SK-MEL-5 (cell line): ENCODE measurements around the gene TMEM95. TPM values are rescaled to one million over a fixed set of nuclear protein-coding genes. Genes with fewer than 3 reads are reported as not detected.

Source experiments
- small RNA-seq, 2 experiments: library from RNA; depleted of rRNA; stranded (forward); fragments of <200 nt; gene quantifications; one replicate each; pipeline ENCODE3, GENCODE V24; 2014
- total RNA-seq: library from RNA; depleted of rRNA; stranded (reverse); fragments of >200 nt; shearing (Covaris generic); gene quantifications from 2 replicates; pipeline ENCODE4 v1.2.3, GENCODE V29; 2014; rRNA removed

Gene TMEM95
- total RNA-seq, 1 experiment from 2014 or later: not detected

Small RNAs within 50 kb of the gene (small RNA-seq; reads per million reads assigned to genes)
- gene AC026954.2: 0 reads per million in 2 experiments

Other genes with a start within 250 kb of the TMEM95 start
- gene ASGR2, start 240.3 kb upstream of the TMEM95 start, total RNA-seq: not detected in 2 replicates
- gene ASGR1, start 175.8 kb upstream of the TMEM95 start, total RNA-seq: 0.21 and 0.56 TPM in 2 replicates
- 3.7 and 3.9 TPM in 2 replicates for gene DLG4, start 135.3 kb upstream of the TMEM95 start, total RNA-seq
- 123 and 148 TPM in 2 replicates for gene ACADVL, start 135.2 kb upstream of the TMEM95 start, total RNA-seq
- 86.9 and 91.5 TPM in 2 replicates for gene DVL2, start 120.6 kb upstream of the TMEM95 start, total RNA-seq
- gene PHF23, start 115.7 kb upstream of the TMEM95 start, total RNA-seq: 69.0 and 81.3 TPM in 2 replicates
- 237 and 305 TPM in 2 replicates for gene GABARAP, start 112.7 kb upstream of the TMEM95 start, total RNA-seq
- gene CTDNEP1, start 103.4 kb upstream of the TMEM95 start, total RNA-seq: 26.9 and 29.2 TPM in 2 replicates
- 43.8 and 58.7 TPM in 2 replicates for gene ELP5, start 102.9 kb upstream of the TMEM95 start, total RNA-seq
- gene CLDN7, start 92.7 kb upstream of the TMEM95 start, total RNA-seq: not detected in 2 replicates
- 0.79 and 1.1 TPM in 2 replicates for gene SLC2A4, start 73.4 kb upstream of the TMEM95 start, total RNA-seq
- 0.08 and 0.59 TPM in 2 replicates for gene YBX2, start 60.5 kb upstream of the TMEM95 start, total RNA-seq
- gene EIF5A, start 47.5 kb upstream of the TMEM95 start, total RNA-seq: 839 and 914 TPM in 2 replicates
- 73.7 and 74.8 TPM in 2 replicates for gene GPS2, start 39.8 kb upstream of the TMEM95 start, total RNA-seq
- gene NEURL4, start 25.8 kb upstream of the TMEM95 start, total RNA-seq: 13.6 and 19.4 TPM in 2 replicates
- gene ACAP1, start 18.6 kb upstream of the TMEM95 start, total RNA-seq: 0.03 TPM in 1 of 2 replicates, not detected in the other
- gene KCTD11, start 3.0 kb upstream of the TMEM95 start, total RNA-seq: 2.0 and 2.5 TPM in 2 replicates
- 0.24 TPM in 1 of 2 replicates, not detected in the other for gene TNK1, start 25.9 kb downstream of the TMEM95 start, total RNA-seq
- 5.1 and 9.6 TPM in 2 replicates for gene PLSCR3, start 39.4 kb downstream of the TMEM95 start, total RNA-seq
- gene TMEM256, start 48.9 kb downstream of the TMEM95 start, total RNA-seq: 147 and 188 TPM in 2 replicates
- 0.55 and 1.7 TPM in 2 replicates for gene NLGN2, start 52.7 kb downstream of the TMEM95 start, total RNA-seq
- gene SPEM1, start 65.2 kb downstream of the TMEM95 start, total RNA-seq: not detected in 2 replicates
- not detected in 2 replicates for gene SPEM2, start 70.5 kb downstream of the TMEM95 start, total RNA-seq
- gene SPEM3, start 73.7 kb downstream of the TMEM95 start, total RNA-seq: not detected in 2 replicates
- 6.8 and 7.0 TPM in 2 replicates for gene TMEM102, start 80.3 kb downstream of the TMEM95 start, total RNA-seq
- 0.45 and 0.61 TPM in 2 replicates for gene FGF11, start 84.4 kb downstream of the TMEM95 start, total RNA-seq
- gene CHRNB1, start 89.9 kb downstream of the TMEM95 start, total RNA-seq: 3.3 and 4.5 TPM in 2 replicates
- 14.3 and 14.6 TPM in 2 replicates for gene ZBTB4, start 124.5 kb downstream of the TMEM95 start, total RNA-seq
- not detected in 2 replicates for gene SLC35G6, start 126.3 kb downstream of the TMEM95 start, total RNA-seq
- gene POLR2A, start 129.2 kb downstream of the TMEM95 start, total RNA-seq: 20.6 and 24.0 TPM in 2 replicates
- gene TNFSF12, start 193.9 kb downstream of the TMEM95 start, total RNA-seq: 0.88 and 1.2 TPM in 2 replicates
- 0.11 TPM in 1 of 2 replicates, not detected in the other for gene TNFSF13, start 203.6 kb downstream of the TMEM95 start, total RNA-seq
- gene SENP3, start 206.8 kb downstream of the TMEM95 start, total RNA-seq: 103 and 113 TPM in 2 replicates
- gene CD68, start 224.5 kb downstream of the TMEM95 start, total RNA-seq: 69.3 and 74.5 TPM in 2 replicates
- 151 and 154 TPM in 2 replicates for gene MPDU1, start 228.7 kb downstream of the TMEM95 start, total RNA-seq
- gene SOX15, start 234.9 kb downstream of the TMEM95 start, total RNA-seq: not detected in 2 replicates